Activated CD4-positive, alpha-beta T cell treated with anti-CD3 and anti-CD28 coated beads, Interleukin-2, amount 50 U/mL, for 4 hours (primary cell): ENCODE results near the gene ORAI3.

Experiments
- DNase-seq, 2 experiments: peaks; one replicate each; pipeline ENCODE4 v3.0.0-alpha.2; 2020

The ORAI3 gene

GRCh38 chr16:30971298-30971697 lies 22.4 kb downstream of the ORAI3 start:
- DNase-seq, result no peak

- DNase-seq, result no peak
These were observed 24.0 kb downstream of the ORAI3 start for GRCh38 chr16:30972872-30973271.

GRCh38 chr16:30974348-30974747 lies 25.5 kb downstream of the ORAI3 start:
- no peak for DNase-seq

GRCh38 chr16:30976486-30976885 lies 27.6 kb downstream of the ORAI3 start:
- DNase-seq, result no peak

- no peak for DNase-seq
These were observed 28.6 kb downstream of the ORAI3 start for GRCh38 chr16:30977502-30977901.

- DNase-seq, result no peak
These were observed 30.5 kb downstream of the ORAI3 start for GRCh38 chr16:30979170-30980022.

- no peak for DNase-seq
These were observed 31.1 kb downstream of the ORAI3 start for GRCh38 chr16:30980023-30980371.

- no peak for DNase-seq
These were observed 31.6 kb downstream of the ORAI3 start for GRCh38 chr16:30980434-30980833.

- DNase-seq, result no peak
These were observed 32.1 kb downstream of the ORAI3 start for GRCh38 chr16:30980959-30981358.

- DNase-seq, result no peak
These were observed 33.9 kb downstream of the ORAI3 start for GRCh38 chr16:30982548-30983288.

GRCh38 chr16:30983289-30983889 lies 34.5 kb downstream of the ORAI3 start:
- no peak for DNase-seq

- DNase-seq, result no peak
These were observed 35.2 kb downstream of the ORAI3 start for GRCh38 chr16:30983898-30984610.

- peak; percentile 75 to 77 for DNase-seq
These were observed 36.0 kb downstream of the ORAI3 start, which contains the start of gene HSD3B7 for GRCh38 chr16:30984669-30985400. TSS of gene HSD3B7 (plus strand) at chr16:30985207. CDS start at chr16:30985659, 452 bp downstream.

GRCh38 chr16:30985401-30986128 lies 36.7 kb downstream of the ORAI3 start:
- DNase-seq, result no peak

- DNase-seq, result no peak
These were observed 37.5 kb downstream of the ORAI3 start for GRCh38 chr16:30986129-30986991.

GRCh38 chr16:30987581-30988190 lies 38.8 kb downstream of the ORAI3 start:
- no peak for DNase-seq

- no peak for DNase-seq
These were observed 40.7 kb downstream of the ORAI3 start for GRCh38 chr16:30989469-30990047.

- no peak for DNase-seq
These were observed 41.2 kb downstream of the ORAI3 start for GRCh38 chr16:30990105-30990504.

- DNase-seq, result no peak
These were observed 42.2 kb downstream of the ORAI3 start for GRCh38 chr16:30991052-30991451.

GRCh38 chr16:30992276-30992780 lies 43.5 kb downstream of the ORAI3 start:
- DNase-seq, result no peak
